Stimulated activated CD8-positive, alpha-beta memory T cell treated with anti-CD3 and anti-CD28 coated beads, Interleukin-7, amount 100 ng/mL, for 24 hours (primary cell): ENCODE measurements around the gene RUBCNL.

Experiments used
- DNase-seq: peaks from one replicate; pipeline ENCODE4 v3.0.0-alpha.2; 2020; ENCODE audit warnings: low read depth

The RUBCNL gene

GRCh38 chr13:46310066-46310465 lies 77.0 kb downstream of the RUBCNL start:
- no peak for DNase-seq

- no peak for DNase-seq
Observed at GRCh38 chr13:46307554-46307953, 79.5 kb downstream of the RUBCNL start.

- no peak for DNase-seq
Observed at GRCh38 chr13:46304546-46304945, 82.5 kb downstream of the RUBCNL start.

- DNase-seq, result no peak
Observed at GRCh38 chr13:46303742-46304385, 83.2 kb downstream of the RUBCNL start.

- DNase-seq, result no peak
Observed at GRCh38 chr13:46297361-46297811, 89.7 kb downstream of the RUBCNL start.

DNA sequence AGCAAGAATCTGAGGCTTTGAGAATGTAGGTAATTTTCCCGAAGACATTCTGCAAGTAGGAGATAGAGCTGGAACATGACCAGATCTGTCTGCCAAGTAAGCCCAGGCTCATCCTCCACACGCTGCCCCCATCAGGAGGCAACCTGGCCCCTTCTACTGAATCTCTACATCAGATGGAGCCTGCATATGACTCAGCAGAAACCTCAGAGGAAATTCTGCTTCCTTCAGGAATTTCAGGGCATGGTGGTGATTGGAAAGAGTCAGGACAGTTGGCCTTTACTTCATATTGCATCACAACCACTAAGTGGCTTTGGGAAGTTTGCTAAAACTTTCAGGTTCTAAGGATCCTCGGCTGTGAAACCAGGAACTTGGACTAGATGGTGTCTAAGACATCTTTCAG lies 90.1 kb downstream of the RUBCNL start:
- no peak for DNase-seq

GRCh38 chr13:46296115-46296822 lies 90.8 kb downstream of the RUBCNL start:
- no peak for DNase-seq

- no peak for DNase-seq
Observed at GRCh38 chr13:46295491-46296114, 91.4 kb downstream of the RUBCNL start.

- no peak for DNase-seq
Observed at GRCh38 chr13:46293436-46293835, 93.6 kb downstream of the RUBCNL start.
